Activated T-helper 2 cell treated with anti-CD3 and anti-CD28 coated beads, Interferon-gamma antibody, Interleukin-2, Interleukin-4, amounts not matched to agents 10 μg/mL and 5 μg/mL and 100 μg/mL, durations not matched to agents 14 hours and 24 hours and 36 hours (primary cell): ENCODE data around the gene AHCYL1. TPM values are rescaled to one million over a fixed set of nuclear protein-coding genes. Genes with fewer than 3 reads are reported as not detected.
"Not testable (repeated sequence)": the region's sequence is repeated elsewhere in the genome, so short reads cannot be mapped to it uniquely, and the experiment has no call there.

Experiments used
- DNase-seq: peaks from one replicate; pipeline ENCODE4 v3.0.0; 2021; ENCODE audit warnings: low spot score
- H3K27ac Mint-ChIP-seq: one replicate; pipeline ENCODE4 v1.8.0; 2021; ENCODE audit warnings: mixed read lengths
- H3K27me3 Mint-ChIP-seq: one replicate; pipeline ENCODE4 v1.8.0; 2021; ENCODE audit warnings: low read depth, mixed read lengths
- H3K36me3 Mint-ChIP-seq: one replicate; pipeline ENCODE4 v1.8.0; 2021; ENCODE audit warnings: low read depth, mixed read lengths
- H3K4me1 Mint-ChIP-seq: one replicate; pipeline ENCODE4 v1.8.0; 2021; ENCODE audit warnings: low read depth, mixed read lengths
- H3K4me3 Mint-ChIP-seq: one replicate; pipeline ENCODE4 v1.8.0; 2021; ENCODE audit warnings: low read depth, mild to moderate bottlenecking, moderate library complexity, mixed read lengths
- H3K9me3 Mint-ChIP-seq: one replicate; pipeline ENCODE4 v1.8.0; 2021; ENCODE audit warnings: mixed read lengths
- intact Hi-C: fragments of 100-400 bp; cut with micrococcal nuclease; formaldehyde crosslinking; loops from one replicate; pipeline ENCODE4 v1.15.1; 2023
- total RNA-seq: library from RNA; stranded (reverse); gene quantifications from 2 replicates; pipeline ENCODE4 v1.2.3, GENCODE V29; 2022

The AHCYL1 gene
- total RNA-seq, 1 donor from 2014 or later: 85.8 TPM

DNA sequence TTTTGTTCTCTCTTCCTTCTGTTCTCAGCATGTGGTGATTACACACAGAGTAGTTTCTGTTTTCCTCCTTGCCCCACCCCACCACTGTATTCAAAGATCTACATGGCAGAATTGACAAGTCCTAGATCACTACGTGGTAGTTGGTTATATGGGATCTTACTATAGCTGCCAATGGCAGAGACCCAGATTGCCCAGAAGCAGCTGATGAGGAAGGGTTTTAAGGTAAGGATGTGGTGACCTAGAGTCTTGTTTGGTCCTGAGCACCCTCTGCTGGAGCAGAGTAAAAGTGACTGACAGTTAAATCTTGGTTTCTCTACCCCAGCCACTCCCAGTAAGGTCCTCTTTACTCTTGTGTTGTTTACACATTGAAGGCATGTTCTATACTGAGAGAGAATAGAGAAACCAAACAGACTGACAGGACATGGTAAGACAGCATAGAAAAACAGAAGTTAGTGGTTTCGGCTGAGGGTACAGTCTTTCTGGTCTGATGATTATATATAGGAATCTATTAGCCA, 27.0 kb downstream of the AHCYL1 start:
- no peaks in the 10 kb centered on the region for H3K27me3 Mint-ChIP-seq
- H3K9me3 Mint-ChIP-seq: no peaks in the 10 kb centered on the region
- no peak overlapping the region for H3K4me3 Mint-ChIP-seq
- H3K27ac Mint-ChIP-seq: peak overlapping the region; percentile 7
- intact Hi-C loops: loop anchor here (1.0 kb wide), 1 partner anchor 235 kb away; no protein-coding TSS in a partner anchor
- DNase-seq: peak; percentile 27
- peaks cover 5% of the 10 kb centered on the region for H3K4me1 Mint-ChIP-seq
- H3K36me3 Mint-ChIP-seq: peaks cover 60% of the 10 kb centered on the region

DNA sequence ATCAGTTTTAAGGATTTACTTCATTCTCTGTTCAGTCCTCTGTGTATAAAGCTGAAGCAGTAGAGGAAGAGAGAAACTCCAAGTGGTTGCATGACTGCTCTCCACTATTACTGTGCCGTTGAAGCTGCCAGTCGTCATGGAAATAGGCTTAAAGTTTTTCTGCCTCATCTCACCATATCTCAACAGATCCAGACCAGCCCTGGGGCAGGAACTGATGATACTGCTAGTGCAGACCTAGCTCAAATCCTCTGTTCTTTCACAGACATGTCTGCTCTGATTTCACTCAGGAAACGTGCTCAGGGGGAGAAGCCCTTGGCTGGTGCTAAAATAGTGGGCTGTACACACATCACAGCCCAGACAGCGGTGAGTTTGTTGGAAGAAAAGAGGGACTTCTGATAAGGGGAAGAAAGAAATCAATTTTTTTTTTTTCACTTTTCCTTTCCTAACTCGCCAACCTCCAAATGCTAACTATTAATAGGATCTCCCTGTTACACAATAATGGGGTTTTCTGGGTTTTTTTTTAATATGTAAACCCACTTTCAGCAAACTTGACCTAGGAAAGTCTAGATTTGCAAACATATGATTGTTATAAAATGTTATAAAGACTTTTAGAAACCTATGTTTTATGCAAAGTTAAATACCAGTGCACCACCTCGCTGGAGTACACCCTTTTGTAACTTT, 27.7 kb downstream of the AHCYL1 start:
- H3K4me1 Mint-ChIP-seq: peaks cover 5% of the 10 kb centered on the region
- no peak overlapping the region for H3K27ac Mint-ChIP-seq
- H3K36me3 Mint-ChIP-seq: peaks cover 65% of the 10 kb centered on the region
- H3K9me3 Mint-ChIP-seq: no peaks in the 10 kb centered on the region
- no peaks in the 10 kb centered on the region for H3K27me3 Mint-ChIP-seq
- no peak overlapping the region for H3K4me3 Mint-ChIP-seq
- intact Hi-C loops: no loop called here
- no peak for DNase-seq

DNA sequence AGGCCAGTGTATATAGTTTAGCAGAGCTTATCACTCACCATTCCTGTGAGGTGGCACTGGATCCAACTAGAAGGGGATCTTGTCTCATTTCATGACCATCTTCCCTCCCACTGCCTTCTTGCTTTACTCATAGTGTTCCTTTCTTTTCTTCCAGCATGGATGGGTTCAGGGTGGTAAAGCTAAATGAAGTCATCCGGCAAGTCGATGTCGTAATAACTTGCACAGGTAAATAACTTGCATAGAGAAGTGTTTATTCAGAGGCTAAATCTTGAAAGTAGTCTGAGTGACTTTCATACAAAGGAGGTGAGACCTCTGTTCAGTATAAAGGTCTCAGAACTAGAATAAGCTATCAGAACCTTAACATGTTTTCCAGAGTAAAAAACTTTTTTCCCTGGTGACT, 33.2 kb downstream of the AHCYL1 start:
- no peak for DNase-seq
- Mint-ChIP-seq H3K27ac (no peak overlapping the region), H3K36me3 (peaks cover 78% of the 10 kb centered on the region), H3K4me3 (no peak overlapping the region), H3K4me1 (no peaks in the 10 kb centered on the region), H3K27me3 (no peaks in the 10 kb centered on the region), H3K9me3 (no peaks in the 10 kb centered on the region)
- intact Hi-C loops: no loop called here

DNA sequence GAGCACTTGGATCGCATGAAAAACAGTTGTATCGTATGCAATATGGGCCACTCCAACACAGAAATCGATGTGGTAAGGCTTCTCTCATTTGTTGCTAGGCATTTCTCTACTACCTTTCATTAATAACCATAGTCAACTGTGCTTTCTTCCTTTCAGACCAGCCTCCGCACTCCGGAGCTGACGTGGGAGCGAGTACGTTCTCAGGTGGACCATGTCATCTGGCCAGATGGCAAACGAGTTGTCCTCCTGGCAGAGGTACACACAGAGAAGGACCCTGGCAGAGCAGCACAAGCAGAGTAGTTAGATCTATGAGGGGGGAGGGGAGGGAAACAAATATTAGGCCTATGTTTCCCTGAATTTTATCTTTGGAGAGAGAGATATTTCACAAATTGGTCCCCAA, 33.8 kb downstream of the AHCYL1 start:
- no peak for DNase-seq
- no peaks in the 10 kb centered on the region for H3K27me3 Mint-ChIP-seq
- no peak overlapping the region for H3K4me3 Mint-ChIP-seq
- peaks cover 81% of the 10 kb centered on the region for H3K36me3 Mint-ChIP-seq
- intact Hi-C loops: no loop called here
- H3K4me1 Mint-ChIP-seq: no peaks in the 10 kb centered on the region
- no peak overlapping the region for H3K27ac Mint-ChIP-seq
- H3K9me3 Mint-ChIP-seq: no peaks in the 10 kb centered on the region

GRCh38 chr1:110019770-110020169, 35.2 kb downstream of the AHCYL1 start:
- H3K36me3 Mint-ChIP-seq: peaks cover 86% of the 10 kb centered on the region

DNA sequence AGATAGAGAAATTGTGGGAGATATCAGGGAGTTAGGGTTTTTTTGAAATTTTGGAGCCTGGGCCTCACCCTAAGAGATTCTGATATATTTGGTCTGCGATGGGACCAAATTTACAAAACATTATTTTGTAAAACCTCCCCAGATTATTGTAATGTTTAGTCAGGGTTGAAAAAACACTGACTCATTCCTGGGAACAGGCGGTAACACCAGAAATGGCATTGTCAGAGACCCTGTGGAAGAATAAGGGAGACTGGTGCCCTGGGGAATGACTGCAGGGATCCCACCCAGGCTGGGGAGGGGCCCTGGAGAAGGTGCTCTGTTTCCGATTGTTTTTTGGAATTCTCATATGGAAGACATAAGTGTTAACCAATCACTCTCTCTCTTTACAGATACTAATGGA, 36.7 kb downstream of the AHCYL1 start:
- H3K36me3 Mint-ChIP-seq: peaks cover 79% of the 10 kb centered on the region
- H3K4me3 Mint-ChIP-seq: no peak overlapping the region
- intact Hi-C loops: no loop called here
- no peaks in the 10 kb centered on the region for H3K27me3 Mint-ChIP-seq
- no peak for DNase-seq
- H3K9me3 Mint-ChIP-seq: no peaks in the 10 kb centered on the region
- no peak overlapping the region for H3K27ac Mint-ChIP-seq
- no peaks in the 10 kb centered on the region for H3K4me1 Mint-ChIP-seq

More at GRCh38 chr1:110019770-110020169, 35.2 kb downstream of the AHCYL1 start:
- no peaks in the 10 kb centered on the region for H3K9me3 Mint-ChIP-seq
- no peak for DNase-seq
- no peak overlapping the region for H3K27ac Mint-ChIP-seq
- no peak overlapping the region for H3K4me3 Mint-ChIP-seq
- H3K27me3 Mint-ChIP-seq: no peaks in the 10 kb centered on the region
- H3K4me1 Mint-ChIP-seq: no peaks in the 10 kb centered on the region
- intact Hi-C loops: no loop called here

- Mint-ChIP-seq H3K9me3 (no peaks in the 10 kb centered on the region), H3K4me3 (no peak overlapping the region), H3K36me3 (peaks cover 46% of the 10 kb centered on the region), H3K27ac (no peak overlapping the region), H3K27me3 (no peaks in the 10 kb centered on the region), H3K4me1 (no peaks in the 10 kb centered on the region)
- intact Hi-C loops: no loop called here
- DNase-seq: no peak
Measured at GRCh38 chr1:110024613-110025012, 40.0 kb downstream of the AHCYL1 start.

- not testable (repeated sequence) for H3K36me3 Mint-ChIP-seq
- H3K4me1 Mint-ChIP-seq: peaks cover 33% of the 10 kb centered on the region
Measured at GRCh38 chr1:110030687-110031086, 46.1 kb downstream of the AHCYL1 start.

DNA sequence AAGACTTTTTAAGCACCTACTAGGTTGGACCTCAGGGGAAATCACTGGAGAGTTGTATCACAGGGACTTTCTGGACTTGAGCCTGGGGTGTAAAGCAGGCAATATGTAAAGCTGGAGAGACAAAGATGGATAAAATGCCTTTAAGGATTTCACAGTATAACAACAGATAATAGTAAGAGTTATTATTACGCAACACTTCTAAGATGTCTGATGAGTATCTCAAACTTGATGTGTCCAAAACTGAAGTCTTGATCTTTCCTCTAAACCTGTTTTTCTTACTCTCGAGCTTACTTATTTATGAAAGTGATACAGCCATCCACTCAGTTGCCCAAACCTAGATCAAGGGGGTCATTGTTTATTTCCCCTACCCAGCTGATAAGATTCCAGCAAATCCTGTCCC, 47.8 kb downstream of the AHCYL1 start:
- no peak for DNase-seq
- intact Hi-C loops: loop anchor here (5.0 kb wide), 1 partner anchor 605 kb away; the partner anchor contains the start of gene PSMA5
- Mint-ChIP-seq H3K36me3 (peaks cover 7% of the 10 kb centered on the region), H3K4me3 (no peak overlapping the region), H3K4me1 (peaks cover 40% of the 10 kb centered on the region), H3K27ac (peak overlapping the region; percentile 1), H3K27me3 (no peaks in the 10 kb centered on the region), H3K9me3 (no peaks in the 10 kb centered on the region)

More at GRCh38 chr1:110030687-110031086, 46.1 kb downstream of the AHCYL1 start:
- H3K27me3 Mint-ChIP-seq, H3K9me3 Mint-ChIP-seq, DNase-seq: not testable (repeated sequence)
- H3K4me3 Mint-ChIP-seq: peak overlapping the region; percentile 79
- peak overlapping the region; percentile 90 for H3K27ac Mint-ChIP-seq
- intact Hi-C loops: loop anchor here (5.0 kb wide), 1 partner anchor 603 kb away; the partner anchor contains the start of gene PSMA5

- intact Hi-C loops: loop anchor here (5.0 kb wide), 1 partner anchor 606 kb away; the partner anchor contains the start of gene PSMA5
Measured at GRCh38 chr1:110033421-110033820, 48.9 kb downstream of the AHCYL1 start.

GRCh38 chr1:110034040-110034450, 49.5 kb downstream of the AHCYL1 start:
- peaks cover 40% of the 10 kb centered on the region for H3K4me1 Mint-ChIP-seq
- no peak for DNase-seq
- intact Hi-C loops: loop anchor here (2.0 to 5.0 kb wide), 3 partner anchors 305 to 607 kb away; partner anchors contain the start of genes PSMA5 and RBM15
- H3K27me3 Mint-ChIP-seq: no peaks in the 10 kb centered on the region
- H3K36me3 Mint-ChIP-seq: peaks cover 17% of the 10 kb centered on the region
- peak overlapping the region; percentile 76 for H3K27ac Mint-ChIP-seq
- no peaks in the 10 kb centered on the region for H3K9me3 Mint-ChIP-seq
- H3K4me3 Mint-ChIP-seq: peak overlapping the region; percentile 78

More at GRCh38 chr1:110033421-110033820, 48.9 kb downstream of the AHCYL1 start:
- H3K27ac Mint-ChIP-seq: peak overlapping the region; percentile 76
- no peaks in the 10 kb centered on the region for H3K9me3 Mint-ChIP-seq
- peak overlapping the region; percentile 78 for H3K4me3 Mint-ChIP-seq
- no peak for DNase-seq
- H3K4me1 Mint-ChIP-seq: peaks cover 40% of the 10 kb centered on the region
- peaks cover 12% of the 10 kb centered on the region for H3K36me3 Mint-ChIP-seq
- H3K27me3 Mint-ChIP-seq: no peaks in the 10 kb centered on the region

DNA sequence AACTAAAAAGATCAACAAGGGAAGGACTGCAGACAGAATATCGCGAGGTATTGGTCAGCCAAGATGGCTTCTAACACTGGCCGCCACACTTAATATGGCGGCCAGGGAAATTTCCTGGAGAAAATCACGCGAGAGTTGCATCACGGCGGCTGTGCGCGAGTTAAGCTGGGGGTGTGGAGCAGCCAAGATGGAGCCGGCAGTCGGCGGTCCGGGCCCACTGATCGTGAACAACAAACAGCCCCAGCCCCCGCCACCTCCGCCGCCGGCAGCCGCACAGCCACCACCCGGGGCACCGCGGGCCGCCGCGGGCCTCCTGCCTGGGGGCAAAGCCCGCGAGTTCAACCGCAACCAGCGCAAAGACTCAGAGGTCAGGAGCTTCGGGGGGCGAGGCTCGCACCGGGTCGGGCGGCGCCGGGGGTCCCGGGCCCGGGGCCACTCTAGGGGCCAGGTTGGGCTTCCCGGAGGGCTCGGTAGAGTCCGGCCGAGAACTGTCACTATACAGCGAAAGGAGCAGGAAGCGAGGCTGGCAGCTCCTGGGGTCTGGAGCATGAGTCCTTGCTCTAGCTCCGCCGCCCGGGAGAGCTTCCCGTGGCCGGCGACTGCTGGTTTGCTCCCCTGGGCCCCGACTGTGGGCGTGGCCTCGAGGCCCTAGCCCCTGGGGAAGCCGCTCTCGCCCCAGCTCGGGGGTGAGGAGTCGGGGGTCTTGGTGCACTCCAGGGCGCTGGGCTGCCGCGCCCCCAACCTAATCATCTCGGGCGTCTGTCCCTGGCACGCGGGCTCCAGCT, 50.1 kb downstream of the AHCYL1 start, which contains the start of gene STRIP1:
Gene STRIP1, plus strand, starts transcription at position 174 of the 785 bp plus-strand sequence. Its CDS starts 14 bp downstream, at position 188.
- Mint-ChIP-seq H3K36me3 (peaks cover 23% of the 10 kb centered on the region), H3K4me1 (peaks cover 40% of the 10 kb centered on the region)

More for the DNA sequence above, 50.1 kb downstream of the AHCYL1 start, which contains the start of gene STRIP1:
- DNase-seq: peak; percentile 92
- Mint-ChIP-seq H3K9me3 (no peaks in the 10 kb centered on the region), H3K4me3 (peak within 1 kb of the TSS; percentile 90), H3K27me3 (no peaks in the 10 kb centered on the region), H3K27ac (peak within 1 kb of the TSS; percentile 76)
- intact Hi-C loops: loop anchor here (2.0 to 5.0 kb wide), 3 partner anchors 304 to 607 kb away; partner anchors contain the start of genes PSMA5 and RBM15
